IMR-90 (cell line): ENCODE results near the gene DOK6. TPM values are rescaled to one million over a fixed set of nuclear protein-coding genes. Genes with fewer than 3 reads are reported as not detected.

Experiments
- ATAC-seq: fragments of 200-7000 bp; cut with Tn5 transposase; 2 replicates; pipeline ENCODE4 v1.9.1; 2020; ENCODE audit warnings: low read depth, mild to moderate bottlenecking, moderate library complexity
- BruUV-seq: library from RNA; stranded (reverse); fragments of 400-500 nt; replicated peaks from 2 replicates; lab custom pipeline; 2021; lab: Mats Ljungman, UMichigan
- CTCF ChIA-PET: fragments of 300-600 bp; formaldehyde crosslinking; extraction: SDS; loops from one replicate; lab custom pipeline; 2021; ENCODE audit warnings: antibody characterized with exemption; lab: Yijun Ruan, JAX
- POLR2A ChIA-PET: fragments of 300-600 bp; sonication (Branson Sonifier 250); formaldehyde crosslinking; loops from one replicate; lab custom pipeline; 2022; ENCODE audit warnings: antibody characterized with exemption; ENCODE audit not compliant: unreplicated experiment; lab: Charles Lee
- DNase-seq: peaks from one replicate; pipeline ENCODE4 v3.0.0; 2013
- H2AFZ ChIP-seq: replicated peaks from 2 replicates; pipeline ENCODE3; 2013; ENCODE audit warnings: low read length, mild to moderate bottlenecking; ENCODE audit not compliant: poor library complexity
- H2AK5ac ChIP-seq: 2 replicates; pipeline ENCODE4 v1.6.1; 2013; ENCODE audit warnings: low read depth, low read length, inconsistent platforms
- H2AK9ac ChIP-seq: replicated peaks from 2 replicates; pipeline ENCODE3; 2013; ENCODE audit warnings: mild to moderate bottlenecking, low read depth, low read length, moderate library complexity; ENCODE audit not compliant: poor library complexity
- H2BK120ac ChIP-seq: 2 replicates; pipeline ENCODE4 v1.6.1; 2013; ENCODE audit warnings: low read depth, low read length, inconsistent platforms
- H2BK15ac ChIP-seq: 3 replicates; pipeline ENCODE4 v1.6.1; 2013; ENCODE audit warnings: low read depth, low read length, inconsistent platforms
- H2BK20ac ChIP-seq: 2 replicates; pipeline ENCODE4 v1.6.1; 2013; ENCODE audit warnings: low read depth, mild to moderate bottlenecking, inconsistent platforms, low read length, moderate library complexity
- H2BK5ac ChIP-seq: 2 replicates; pipeline ENCODE4 v1.6.1; 2013; ENCODE audit warnings: mild to moderate bottlenecking, low read depth, low read length, inconsistent platforms; ENCODE audit not compliant: poor library complexity, severe bottlenecking
- H3K14ac ChIP-seq: replicated peaks from 2 replicates; pipeline ENCODE4 v1.6.1; 2013; ENCODE audit warnings: low read depth, low read length, inconsistent platforms
- H3K18ac ChIP-seq: 2 replicates; pipeline ENCODE4 v1.6.1; 2013; ENCODE audit warnings: low read depth, low read length, control low read depth
- H3K23ac ChIP-seq: 2 replicates; pipeline ENCODE4 v1.6.1; 2013; ENCODE audit warnings: low read depth, low read length, inconsistent platforms
- H3K27ac ChIP-seq: 2 replicates; pipeline ENCODE4 v1.5.1; 2013; ENCODE audit warnings: mild to moderate bottlenecking, control low read depth, low read length; ENCODE audit not compliant: insufficient read depth
- H3K27me3 ChIP-seq: 2 replicates; pipeline ENCODE4 v1.6.1; 2013; ENCODE audit warnings: low read length; ENCODE audit not compliant: control insufficient read depth, insufficient read depth
- H3K36me3 ChIP-seq: 2 replicates; pipeline ENCODE4 v1.6.1; 2013; ENCODE audit warnings: low read length, mixed read lengths; ENCODE audit not compliant: control insufficient read depth, insufficient read depth
- H3K4ac ChIP-seq: 2 replicates; pipeline ENCODE4 v1.6.1; 2013; ENCODE audit warnings: low read depth, low read length, inconsistent platforms
- H3K4me1 ChIP-seq: 2 replicates; pipeline ENCODE4 v1.6.1; 2013; ENCODE audit warnings: low read length, mixed read lengths; ENCODE audit not compliant: control insufficient read depth, insufficient read depth
- H3K4me2 ChIP-seq: 2 replicates; pipeline ENCODE4 v1.6.1; 2013; ENCODE audit warnings: low read depth, mild to moderate bottlenecking, control low read depth, low read length, moderate library complexity
- H3K4me3 ChIP-seq: 2 replicates; pipeline ENCODE4 v1.5.1; 2013; ENCODE audit warnings: low read depth, mild to moderate bottlenecking, control low read depth, low read length, moderate library complexity; ENCODE audit not compliant: insufficient read depth
- H3K56ac ChIP-seq: 2 replicates; pipeline ENCODE4 v1.6.1; 2013; ENCODE audit warnings: low read length, inconsistent platforms; ENCODE audit not compliant: insufficient read depth; ENCODE audit errors: extremely low read depth
- H3K79me1 ChIP-seq, 2 experiments: 2 replicates each; pipeline ENCODE4 v1.6.1; 2013; ENCODE audit warnings: low read length in 2 of 2, inconsistent platforms in 1 of 2, low read depth in 1 of 2
- H3K9ac ChIP-seq: 2 replicates; pipeline ENCODE4 v1.6.1; 2013; ENCODE audit warnings: low read depth, low read length, control low read depth
- H3K9me1 ChIP-seq: 2 replicates; pipeline ENCODE4 v1.6.1; 2013; ENCODE audit warnings: low read length, inconsistent platforms; ENCODE audit not compliant: insufficient read depth
- H3K9me3 ChIP-seq: 2 replicates; pipeline ENCODE4 v1.6.1; 2013; ENCODE audit warnings: low read length; ENCODE audit not compliant: control insufficient read depth, insufficient read depth
- H4K20me1 ChIP-seq: 2 replicates; pipeline ENCODE4 v1.6.1; 2013; ENCODE audit warnings: low read length, inconsistent platforms; ENCODE audit not compliant: insufficient read depth
- H4K5ac ChIP-seq: 2 replicates; pipeline ENCODE4 v1.6.1; 2013; ENCODE audit warnings: mild to moderate bottlenecking, low read depth, low read length, control low read depth
- H4K8ac ChIP-seq, 2 experiments: 2 replicates each; pipeline ENCODE4 v1.6.1; 2013; ENCODE audit warnings: low read depth in 2 of 2, low read length in 2 of 2, control low read depth in 1 of 2, inconsistent platforms in 1 of 2
- H4K91ac ChIP-seq: 2 replicates; pipeline ENCODE4 v1.6.1; 2013; ENCODE audit warnings: low read depth, low read length, inconsistent platforms; ENCODE audit not compliant: insufficient read depth
- BHLHE40 ChIP-seq: fragments of 150-350 bp; IDR thresholded peaks from 2 replicates; pipeline ENCODE4 v1.6.1; 2016; ENCODE audit warnings: mild to moderate bottlenecking, low read depth, low read length
- CEBPB ChIP-seq: IDR thresholded peaks from 2 replicates; pipeline ENCODE4 v1.6.1; 2012; ENCODE audit warnings: low read depth, low read length, improper control_type of control experiment
- CHD1 ChIP-seq: IDR thresholded peaks from 2 replicates; pipeline ENCODE4 v1.6.1; 2012; ENCODE audit warnings: low read depth, low read length, improper control_type of control experiment
- CTCF ChIP-seq: conservative IDR thresholded peaks from 2 replicates; pipeline ENCODE4 v1.5.1; 2012; ENCODE audit warnings: mild to moderate bottlenecking, low read depth, low read length, improper control_type of control experiment
- ELK1 ChIP-seq: fragments of 150-350 bp; IDR thresholded peaks from 2 replicates; pipeline ENCODE4 v1.6.1; 2016; ENCODE audit warnings: low read depth, mild to moderate bottlenecking, low read length, moderate library complexity, borderline replicate concordance
- FOS ChIP-seq: fragments of 150-350 bp; IDR thresholded peaks from 2 replicates; pipeline ENCODE4 v1.6.1; 2016; ENCODE audit warnings: low read depth, low read length
- MAFK ChIP-seq: IDR thresholded peaks from 2 replicates; pipeline ENCODE4 v1.6.1; 2012; ENCODE audit warnings: low read depth, low read length, improper control_type of control experiment
- MAZ ChIP-seq: IDR thresholded peaks from 2 replicates; pipeline ENCODE4 v1.6.1; 2012; ENCODE audit warnings: low read depth, mild to moderate bottlenecking, low read length, improper control_type of control experiment, moderate library complexity, borderline replicate concordance
- MXI1 ChIP-seq: IDR thresholded peaks from 2 replicates; pipeline ENCODE4 v1.6.1; 2012; ENCODE audit warnings: low read depth, mild to moderate bottlenecking, low read length, moderate library complexity, borderline replicate concordance
- NFE2L2 ChIP-seq: fragments of 150-350 bp; IDR thresholded peaks from 2 replicates; pipeline ENCODE4 v1.6.1; 2016; ENCODE audit warnings: low read depth, mild to moderate bottlenecking, low read length
- POLR2A ChIP-seq: IDR thresholded peaks from 2 replicates; pipeline ENCODE4 v1.6.1; 2012; ENCODE audit warnings: mild to moderate bottlenecking, low read depth, low read length
- RAD21 ChIP-seq: IDR thresholded peaks from 2 replicates; pipeline ENCODE4 v1.6.1; 2012; ENCODE audit warnings: low read length, improper control_type of control experiment
- RCOR1 ChIP-seq: IDR thresholded peaks from 2 replicates; pipeline ENCODE4 v1.6.1; 2012; ENCODE audit warnings: mild to moderate bottlenecking, low read length, improper control_type of control experiment; ENCODE audit not compliant: insufficient replicate concordance
- RFX5 ChIP-seq: IDR thresholded peaks from 2 replicates; pipeline ENCODE4 v1.8.0; 2012; ENCODE audit warnings: low read depth, mild to moderate bottlenecking, low read length, moderate library complexity
- SMC3 ChIP-seq: fragments of 150-350 bp; IDR thresholded peaks from 2 replicates; pipeline ENCODE4 v1.6.1; 2016; ENCODE audit warnings: low read depth, mild to moderate bottlenecking, antibody characterized with exemption, low read length, moderate library complexity
- USF2 ChIP-seq: fragments of 150-350 bp; IDR thresholded peaks from 2 replicates; pipeline ENCODE4 v1.6.1; 2017; ENCODE audit warnings: mild to moderate bottlenecking, antibody characterized with exemption, low read length, low read depth
- WGBS, 2 experiments: methylation state at CpG; one replicate each; pipeline versions ENCODE4 v1.1.5 to v1.1.7; 2013; ENCODE audit warnings: missing lambda C conversion rate in 2 of 2; ENCODE audit not compliant: insufficient read length in 1 of 2; ENCODE audit errors: extremely low coverage in 2 of 2; 5-methylcytosine and 5-hydroxymethylcytosine counted together
- dilution Hi-C: fragments of 300-500 bp; cut with HindIII; formaldehyde crosslinking; loops from one replicate; pipeline ENCODE4 v1.14.3; 2018; ENCODE audit warnings: low sequenced_read_pairs; ENCODE audit not compliant: unreplicated experiment
- in situ Hi-C: fragments of 300-500 bp; cut with MboI; formaldehyde crosslinking; loops from 3 replicates; pipeline ENCODE4 v1.14.3; 2019; ENCODE audit warnings: low sequenced_read_pairs, inconsistent platforms, mixed read lengths
- intact Hi-C: fragments of 100-400 bp; cut with micrococcal nuclease; formaldehyde crosslinking; loops from 2 replicates; pipeline ENCODE4 v1.10.0; 2022
- polyA plus RNA-seq, 3 experiments: library from polyadenylated mRNA; depleted of rRNA; stranded (reverse); fragments of >200 nt; gene quantifications; 2 replicates each; pipeline ENCODE4 v1.2.3, GENCODE V29; 2012; ENCODE audit warnings: low replicate concordance in 1 of 3
- total RNA-seq: library from RNA; depleted of rRNA; stranded (reverse); fragments of >200 nt; gene quantifications from 2 replicates; pipeline ENCODE4 v1.2.3, GENCODE V29; 2012

Gene DOK6
- total and polyA plus RNA-seq, 2 of the 4 experiments (the other 2 are of a cell fraction), result 1.9 to 2.7 TPM

- no peak overlapping the region for H2BK5ac ChIP-seq
- intact Hi-C loops (no loop called here), dilution Hi-C loops (no loop called here), in situ Hi-C loops (no loop called here)
- no peaks in the 10 kb centered on the region for H3K4me1 ChIP-seq
- no CpG with 5 or more reads among the region's 2 CpGs for WGBS, 2 experiments
- H3K23ac ChIP-seq, result no peak overlapping the region
- no peak overlapping the region for H3K4ac ChIP-seq
- H2AFZ ChIP-seq, result no peak overlapping the region
- no peak overlapping the region for H2BK15ac ChIP-seq
- CTCF ChIA-PET, result no interaction called here
- H2AK9ac ChIP-seq, result no peak overlapping the region
- no peak for TF ChIP-seq BHLHE40
- no peak for TF ChIP-seq ELK1
- no peak for TF ChIP-seq MXI1
- TF ChIP-seq CTCF, result no peak
- TF ChIP-seq CEBPB, result no peak
- no peak for TF ChIP-seq MAFK
- TF ChIP-seq FOS, result no peak
- no peak for TF ChIP-seq CHD1
- TF ChIP-seq NFE2L2, result no peak
- no peak for TF ChIP-seq RCOR1
- TF ChIP-seq POLR2A, result no peak
- TF ChIP-seq USF2, result no peak
- no peak for TF ChIP-seq RFX5
- TF ChIP-seq MAZ, result no peak
- TF ChIP-seq SMC3, result no peak
- no peak for TF ChIP-seq RAD21
- no peak overlapping the region for H2BK20ac ChIP-seq
- H3K79me1 ChIP-seq, result no peaks in the 10 kb centered on the region
- DNase-seq (no peak), ATAC-seq (no peak)
- H4K8ac ChIP-seq, result no peak overlapping the region
- no peaks in the 10 kb centered on the region for H3K27me3 ChIP-seq
- no peaks in the 10 kb centered on the region for H3K9me3 ChIP-seq
- H3K36me3 ChIP-seq, result no peaks in the 10 kb centered on the region
- no peak overlapping the region for H3K27ac ChIP-seq
- H3K4me2 ChIP-seq, result no peak overlapping the region
- H4K5ac ChIP-seq, result no peak overlapping the region
- H4K91ac ChIP-seq, result no peak overlapping the region
- H4K20me1 ChIP-seq, result no peaks in the 10 kb centered on the region
- no TSS peak for BruUV-seq
- H2AK5ac ChIP-seq, result no peak overlapping the region
- no peak overlapping the region for H3K56ac ChIP-seq
- POLR2A ChIA-PET, result no interaction called here
- no peak overlapping the region for H3K4me3 ChIP-seq
- H3K9me1 ChIP-seq, result no peaks in the 10 kb centered on the region
- H2BK120ac ChIP-seq, result no peak overlapping the region
- H3K18ac ChIP-seq, result no peak overlapping the region
- no peak overlapping the region for H3K9ac ChIP-seq
- H3K14ac ChIP-seq, result no peak overlapping the region
Measured at GRCh38 chr18:69747388-69747787, 346.7 kb downstream of the DOK6 start.
